ENCODE results near the gene EYS. TPM values are rescaled to one million over a fixed set of nuclear protein-coding genes. Genes with fewer than 3 reads are reported as not detected.
"Not testable (repeated sequence)": the region's sequence is repeated elsewhere in the genome, so short reads cannot be mapped to it uniquely, and the experiment has no call there.

EYS gene
- polyA plus RNA-seq, 4 donors, result 0.51 to 0.77 (median 0.61) TPM

DNA sequence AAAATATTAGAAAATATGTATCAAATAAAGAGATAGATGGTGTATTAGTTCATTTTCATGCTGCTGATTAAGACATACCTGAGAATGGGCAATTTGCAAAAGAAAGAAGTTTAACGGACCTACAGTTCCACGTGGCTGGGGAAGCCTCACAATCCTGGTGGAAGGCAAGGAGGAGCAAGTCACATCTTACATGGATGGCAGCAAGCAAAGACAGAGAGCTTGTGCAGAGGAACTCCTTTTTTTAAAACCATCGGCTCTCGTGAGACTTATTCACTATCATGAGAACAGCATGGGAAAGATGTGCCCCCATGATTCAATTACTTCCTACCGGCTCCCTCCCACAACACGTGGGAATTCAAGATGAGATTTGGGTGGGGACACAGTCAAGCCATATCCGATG is 223.4 kb downstream of the EYS start:
- DNase-seq (ENCODE audit: low read depth in 4 of 4, low spot score in 3 of 4), result not testable (repeated sequence)

DNA sequence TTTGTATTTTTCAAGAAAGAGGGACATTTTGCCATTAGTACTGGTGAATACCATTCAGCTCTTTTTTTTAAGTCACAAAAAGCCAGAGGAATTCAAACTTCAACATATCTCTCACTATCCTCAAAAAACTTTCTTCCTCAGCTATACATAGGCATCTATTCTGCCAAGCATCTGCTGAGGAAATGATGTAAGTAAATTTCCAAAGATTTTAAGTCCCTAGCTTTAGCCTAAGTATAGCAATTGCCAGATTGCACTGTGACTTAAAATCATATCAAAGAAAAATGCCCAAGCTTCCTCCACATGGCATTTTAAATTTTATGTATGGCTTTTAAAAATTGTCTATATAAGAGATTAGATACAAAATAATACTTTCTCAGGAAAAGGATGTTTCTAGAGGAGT is 237.4 kb downstream of the EYS start:
- no peak for DNase-seq (ENCODE audit: low read depth in 4 of 4, low spot score in 3 of 4)

GRCh38 chr6:65468307-65468706 is 238.7 kb downstream of the EYS start:
- no peak for DNase-seq (ENCODE audit: low read depth in 4 of 4, low spot score in 3 of 4)

- no peak for DNase-seq (ENCODE audit: low read depth in 4 of 4, low spot score in 3 of 4)
Observed at GRCh38 chr6:65461121-65461520, 245.9 kb downstream of the EYS start.

GRCh38 chr6:65452333-65452732 is 254.7 kb downstream of the EYS start:
- DNase-seq (ENCODE audit: low read depth in 4 of 4, low spot score in 3 of 4), result no peak

- no peak for DNase-seq (ENCODE audit: low read depth in 4 of 4, low spot score in 3 of 4)
Observed at GRCh38 chr6:65450451-65450850, 256.6 kb downstream of the EYS start.

- DNase-seq (ENCODE audit: low read depth in 4 of 4, low spot score in 3 of 4), result no peak
Observed at GRCh38 chr6:65449926-65450325, 257.1 kb downstream of the EYS start.

GRCh38 chr6:65448866-65449265 is 258.2 kb downstream of the EYS start:
- no peak for DNase-seq (ENCODE audit: low read depth in 4 of 4, low spot score in 3 of 4)

GRCh38 chr6:65436281-65436680 is 270.7 kb downstream of the EYS start:
- no peak for DNase-seq (ENCODE audit: low read depth in 4 of 4, low spot score in 3 of 4)

DNA sequence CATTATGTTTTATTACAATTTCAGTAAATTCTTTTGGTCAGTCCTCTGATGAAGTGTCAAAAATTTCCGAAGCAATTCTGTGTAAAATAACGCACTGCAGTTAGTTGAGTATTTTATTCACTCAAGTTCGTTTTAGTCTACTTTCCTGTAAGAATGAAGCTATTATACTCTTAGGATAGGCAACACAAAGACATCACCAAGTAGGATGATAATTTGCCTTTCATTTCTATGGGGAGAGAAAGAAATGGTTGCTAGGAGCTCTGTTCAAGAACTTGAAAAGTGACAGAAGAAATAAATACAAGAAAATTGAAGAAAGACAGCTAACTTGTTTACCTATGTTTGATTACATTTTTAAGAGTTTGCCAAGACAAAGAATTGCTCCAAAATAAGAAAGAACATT is 290.4 kb downstream of the EYS start:
- DNase-seq (ENCODE audit: low read depth in 4 of 4, low spot score in 3 of 4), result no peak

- no peak for DNase-seq (ENCODE audit: low read depth in 4 of 4, low spot score in 3 of 4)
Observed at GRCh38 chr6:65410309-65410708, 296.7 kb downstream of the EYS start.

GRCh38 chr6:65402564-65402963 is 304.5 kb downstream of the EYS start:
- no peak for DNase-seq (ENCODE audit: low read depth in 4 of 4, low spot score in 3 of 4)

DNA sequence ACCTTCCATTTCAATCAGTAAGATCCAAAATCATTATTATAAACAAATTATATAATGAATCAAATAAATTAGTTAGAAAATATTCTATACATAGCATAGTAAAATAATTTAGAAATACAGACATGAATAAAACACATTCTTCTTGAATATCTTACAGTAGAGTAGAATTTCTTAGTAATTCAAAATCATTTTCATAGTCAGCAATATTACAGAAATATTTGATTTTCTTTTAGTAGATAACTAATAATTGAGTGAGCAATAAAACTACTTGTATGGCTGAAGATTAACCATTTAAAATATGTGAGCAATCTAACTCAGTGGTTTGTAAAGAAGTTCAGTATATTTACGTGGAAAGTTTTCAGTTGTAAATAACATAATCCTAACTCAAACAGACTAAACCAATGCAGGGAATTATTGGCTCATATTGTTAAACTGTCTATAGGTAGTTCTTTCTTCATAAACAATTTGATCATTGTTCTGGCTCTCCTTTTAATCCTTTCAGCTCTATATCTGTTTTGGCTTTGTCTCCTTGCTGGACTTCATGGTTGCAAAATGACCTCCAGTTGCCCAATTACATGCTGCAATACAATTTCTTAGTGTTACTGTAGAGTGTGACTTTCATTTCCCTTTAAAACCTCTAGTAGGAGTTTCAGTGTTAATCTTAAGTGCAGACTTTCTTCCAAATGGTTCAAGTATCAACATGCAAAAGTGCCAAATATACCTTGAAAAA is 307.5 kb downstream of the EYS start:
- no peak for DNase-seq (ENCODE audit: low read depth in 4 of 4, low spot score in 3 of 4)

DNA sequence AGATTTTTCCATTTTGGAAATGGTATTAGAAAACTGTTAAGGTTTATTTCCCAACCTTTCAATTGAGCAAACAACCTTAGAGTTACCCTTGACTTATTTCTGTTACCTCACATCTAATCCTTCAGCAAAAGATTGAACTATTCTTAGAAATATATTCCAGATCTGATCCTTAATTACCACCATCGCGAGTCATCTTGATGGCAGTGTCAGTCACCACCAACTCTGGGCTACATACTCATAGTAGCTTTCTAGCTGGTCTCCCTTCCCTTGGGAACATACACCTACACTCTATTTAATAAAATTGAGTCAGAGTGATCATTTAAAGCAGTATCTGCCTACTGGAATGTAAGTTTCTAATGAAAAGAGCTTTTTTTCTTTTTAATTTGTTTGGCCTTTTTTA is 308.2 kb downstream of the EYS start:
- DNase-seq (ENCODE audit: low read depth in 4 of 4, low spot score in 3 of 4), result no peak

DNA sequence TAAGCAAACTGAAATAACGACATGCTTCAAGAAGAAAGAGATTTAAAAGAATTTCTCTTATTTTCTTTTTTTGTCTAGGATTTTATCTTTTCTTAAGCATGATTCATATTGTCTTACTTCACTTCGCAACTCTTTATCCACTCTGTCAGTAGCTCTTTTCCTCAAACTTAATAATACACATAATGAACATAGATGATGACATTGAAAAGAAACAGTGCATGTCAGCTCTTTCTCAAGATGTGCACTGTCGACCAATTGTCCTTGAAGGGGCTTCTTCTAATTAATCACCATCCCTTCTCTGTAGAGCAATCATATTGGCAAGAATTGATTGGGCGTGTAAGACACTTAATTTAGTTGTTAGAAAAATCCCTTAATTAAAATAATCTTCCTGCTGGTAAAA is 356.5 kb downstream of the EYS start:
- DNase-seq (ENCODE audit: low read depth in 4 of 4, low spot score in 3 of 4), result no peak

DNA sequence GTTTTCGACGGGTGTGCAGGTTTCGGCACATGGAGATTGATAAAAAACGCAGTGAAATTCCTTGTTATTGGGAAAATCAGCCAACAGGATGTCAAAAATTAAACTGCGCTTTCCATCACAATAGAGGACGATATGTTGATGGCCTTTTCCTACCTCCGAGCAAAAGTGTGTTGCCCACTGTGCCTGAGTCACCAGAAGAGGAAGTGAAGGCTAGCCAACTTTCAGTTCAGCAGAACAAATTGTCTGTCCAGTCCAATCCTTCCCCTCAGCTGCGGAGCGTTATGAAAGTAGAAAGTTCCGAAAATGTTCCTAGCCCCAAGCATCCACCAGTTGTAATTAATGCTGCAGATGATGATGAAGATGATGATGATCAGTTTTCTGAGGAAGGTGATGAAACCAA is 404.4 kb downstream of the EYS start:
- DNase-seq (ENCODE audit: low read depth in 4 of 4, low spot score in 3 of 4), result not testable (repeated sequence)

DNA sequence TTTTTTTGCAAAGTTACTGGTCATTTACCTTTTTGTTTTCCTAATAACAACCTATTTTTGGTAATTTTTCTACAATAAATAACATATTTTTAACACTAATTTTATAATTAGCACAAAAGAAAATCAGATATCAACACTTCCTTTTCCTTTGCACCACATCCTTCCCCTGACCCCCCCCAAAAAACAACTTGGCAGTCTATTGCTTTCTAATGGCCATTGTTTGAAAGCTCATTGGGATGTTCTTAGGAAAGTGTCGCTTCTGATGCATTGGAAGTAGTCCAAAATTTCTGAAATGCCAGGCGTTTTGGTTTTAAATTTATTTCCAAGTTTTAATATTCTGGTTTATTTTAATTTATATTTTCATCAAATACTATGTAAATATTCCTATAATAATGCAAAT is 407.8 kb downstream of the EYS start:
- no peak for DNase-seq (ENCODE audit: low read depth in 4 of 4, low spot score in 3 of 4)

- no peak for DNase-seq (ENCODE audit: low read depth in 4 of 4, low spot score in 3 of 4)
Observed at GRCh38 chr6:65295812-65296211, 411.2 kb downstream of the EYS start.

- DNase-seq (ENCODE audit: low read depth in 4 of 4, low spot score in 3 of 4), result no peak
Observed at GRCh38 chr6:65289491-65289890, 417.5 kb downstream of the EYS start.

GRCh38 chr6:65285275-65285674 is 421.8 kb downstream of the EYS start:
- DNase-seq (ENCODE audit: low read depth in 4 of 4, low spot score in 3 of 4), result no peak

GRCh38 chr6:65280060-65280459 is 427.0 kb downstream of the EYS start:
- DNase-seq (ENCODE audit: low read depth in 4 of 4, low spot score in 3 of 4), result no peak

DNA sequence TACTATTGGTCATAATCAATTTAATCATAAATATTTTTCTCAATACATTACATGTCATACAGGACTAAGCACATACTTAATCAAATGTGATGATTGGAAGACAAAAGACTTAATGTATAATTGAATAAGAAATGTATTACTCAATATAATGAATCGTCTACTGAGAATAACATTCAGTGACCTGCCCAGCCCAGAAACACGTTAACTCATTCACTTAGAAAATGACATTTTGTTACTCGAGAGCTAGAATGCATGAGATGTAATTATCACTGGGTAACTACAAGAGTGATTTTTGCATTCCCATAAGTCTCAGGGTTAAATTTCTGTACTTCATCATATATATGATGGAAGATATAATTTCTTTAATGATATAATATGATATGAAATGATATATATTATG is 444.8 kb downstream of the EYS start:
- no peak for DNase-seq (ENCODE audit: low read depth in 4 of 4, low spot score in 3 of 4)

- no peak for DNase-seq (ENCODE audit: low read depth in 4 of 4, low spot score in 3 of 4)
Observed at GRCh38 chr6:65259982-65260381, 447.0 kb downstream of the EYS start.

All from right renal pelvis (tissue), 4 donors.